OCI-LY7 (cell line): ENCODE measurements around the gene KCNH6. TPM values are rescaled to one million over a fixed set of nuclear protein-coding genes. Genes with fewer than 3 reads are reported as not detected.

Experiments
- BruUV-seq: library from RNA; stranded (reverse); fragments of 400-500 nt; replicated peaks from 2 replicates; lab custom pipeline; 2021; lab: Mats Ljungman, UMichigan
- CTCF ChIA-PET: fragments of 300-600 bp; sonication (Branson Sonifier 250); formaldehyde crosslinking; loops from one replicate; lab custom pipeline; 2022; ENCODE audit warnings: antibody characterized with exemption; ENCODE audit not compliant: unreplicated experiment; lab: Charles Lee
- POLR2A ChIA-PET: fragments of 300-600 bp; sonication (Branson Sonifier 250); formaldehyde crosslinking; loops from one replicate; lab custom pipeline; 2022; ENCODE audit warnings: antibody characterized with exemption; lab: Charles Lee
- DNase-seq: peaks from one replicate; pipeline ENCODE4 v3.0.0-alpha.2; 2015; ENCODE audit warnings: low spot score
- H2AFZ ChIP-seq: fragments of 200-600 bp; sonication (generic), shearing (Covaris generic); 2 replicates; pipeline ENCODE4 v1.6.1; 2014; ENCODE audit warnings: mild to moderate bottlenecking, antibody characterized with exemption, low read length, moderate library complexity
- H3K27ac ChIP-seq: fragments of 200-600 bp; sonication (generic); 2 replicates; pipeline ENCODE4 v1.5.1; 2014; ENCODE audit warnings: mixed run types, low read depth, mild to moderate bottlenecking, moderate library complexity, low read length, inconsistent platforms; ENCODE audit not compliant: poor library complexity, severe bottlenecking
- H3K36me3 ChIP-seq: fragments of 200-600 bp; sonication (generic); 2 replicates; pipeline ENCODE4 v1.6.1; 2014; ENCODE audit warnings: mild to moderate bottlenecking, antibody characterized with exemption, low read length, moderate library complexity, mixed read lengths; ENCODE audit not compliant: insufficient read depth
- H3K4me1 ChIP-seq: fragments of 200-600 bp; sonication (generic); 2 replicates; pipeline ENCODE4 v1.5.1; 2014; ENCODE audit warnings: mild to moderate bottlenecking, low read length; ENCODE audit not compliant: insufficient read depth, poor library complexity, severe bottlenecking
- H3K4me2 ChIP-seq: fragments of 200-600 bp; sonication (generic); 2 replicates; pipeline ENCODE4 v1.6.1; 2014; ENCODE audit warnings: mild to moderate bottlenecking, low read length
- H3K4me3 ChIP-seq: fragments of 200-600 bp; sonication (generic); 2 replicates; pipeline ENCODE4 v1.5.1; 2014; ENCODE audit warnings: mild to moderate bottlenecking, low read depth, low read length; ENCODE audit not compliant: poor library complexity, severe bottlenecking
- H3K79me2 ChIP-seq: fragments of 200-600 bp; sonication (generic); 2 replicates; pipeline ENCODE4 v1.6.1; 2016; ENCODE audit warnings: low read depth, mild to moderate bottlenecking, low read length, moderate library complexity, mixed read lengths; ENCODE audit not compliant: insufficient read depth
- H3K9me2 ChIP-seq: fragments of 200-600 bp; sonication (generic); 2 replicates; pipeline ENCODE4 v1.6.1; 2016; ENCODE audit warnings: mild to moderate bottlenecking, low read length, mixed read lengths; ENCODE audit not compliant: insufficient read depth
- H3K9me3 ChIP-seq: fragments of 200-600 bp; sonication (generic); 2 replicates; pipeline ENCODE4 v1.6.1; 2014; ENCODE audit warnings: mild to moderate bottlenecking, mixed run types, low read length, mixed read lengths
- H4K20me1 ChIP-seq: fragments of 200-600 bp; sonication (generic); 2 replicates; pipeline ENCODE4 v1.6.1; 2014; ENCODE audit warnings: mild to moderate bottlenecking, antibody characterized with exemption, low read length, moderate library complexity, mixed read lengths; ENCODE audit not compliant: insufficient read depth
- EZH2phosphoT487 ChIP-seq: fragments of 200-600 bp; sonication (generic); IDR thresholded peaks from 2 replicates; pipeline ENCODE4 v1.6.1; 2018; ENCODE audit warnings: low read depth, borderline replicate concordance, mild to moderate bottlenecking, mixed run types, antibody characterized with exemption, low read length, moderate library complexity, mixed read lengths
- intact Hi-C: fragments of 100-400 bp; cut with micrococcal nuclease; formaldehyde crosslinking; loops from one replicate; pipeline ENCODE4 v1.10.0; 2022; ENCODE audit not compliant: unreplicated experiment
- total RNA-seq, 2 experiments: library from RNA; depleted of rRNA in 1 of 2; stranded (reverse); fragments of >200 nt in 1 of 2; shearing (Covaris generic) in 1 of 2; gene quantifications; 2 replicates each; pipeline ENCODE4 v1.2.3, GENCODE V29; 2014 to 2022
- TF ChIP-seq, protein P1 (sequence below): fragments of 200-600 bp; sonication (generic); conservative IDR thresholded peaks from 2 replicates; pipeline ENCODE4 v1.5.1; 2014; ENCODE audit warnings: mild to moderate bottlenecking, antibody characterized with exemption, low read length, moderate library complexity, mixed read lengths

Gene KCNH6
- total RNA-seq, 2 experiments from 2014 or later = not detected

DNA sequence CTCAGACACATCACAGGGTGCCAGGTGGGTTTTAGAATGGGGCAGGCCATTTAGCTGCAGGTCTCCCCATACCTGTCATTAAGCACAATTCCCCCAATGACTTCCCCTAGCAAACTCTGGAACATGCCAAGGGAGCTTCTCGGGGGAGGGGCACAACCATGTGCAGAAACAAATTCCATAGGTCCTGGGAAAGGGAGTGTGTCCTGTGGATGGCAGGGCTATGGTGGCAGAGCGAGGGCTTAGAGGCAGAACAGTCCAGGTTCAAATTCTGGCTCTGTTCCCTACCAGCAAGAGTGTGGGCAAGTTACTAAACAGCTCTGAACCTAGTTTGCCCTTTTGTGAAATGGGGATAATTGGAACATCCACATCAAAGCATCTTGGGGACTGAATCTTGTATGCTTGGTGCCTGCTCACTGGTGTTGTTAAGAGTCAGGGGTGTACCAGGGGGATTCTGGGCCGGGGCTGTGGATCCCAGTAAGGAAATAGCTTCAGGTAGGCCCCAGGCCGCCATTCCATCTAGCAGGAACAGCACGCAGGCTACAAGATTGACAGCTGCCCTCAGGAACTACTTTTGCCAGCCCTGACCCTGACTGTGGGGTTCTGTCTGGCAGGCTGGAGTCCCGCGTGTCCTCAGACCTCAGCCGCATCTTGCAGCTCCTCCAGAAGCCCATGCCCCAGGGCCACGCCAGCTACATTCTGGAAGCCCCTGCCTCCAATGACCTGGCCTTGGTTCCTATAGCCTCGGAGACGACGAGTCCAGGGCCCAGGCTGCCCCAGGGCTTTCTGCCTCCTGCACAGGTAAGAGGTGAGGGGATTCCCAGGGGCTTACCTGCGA lies 21.5 kb downstream of the KCNH6 start:
- ChIA-PET POLR2A (interaction anchor here (0.5 kb wide), 1 partner anchor 86 kb away, joined by 3 read pairs; no protein-coding TSS in a partner anchor), CTCF (interaction anchor here (0.7 kb wide), 1 partner anchor 39 kb away, joined by 4 read pairs; no protein-coding TSS in a partner anchor)
- no peak overlapping the region for H3K4me2 ChIP-seq
- no TSS peak for BruUV-seq
- H4K20me1 ChIP-seq = no peaks in the 10 kb centered on the region
- H3K4me1 ChIP-seq = no peaks in the 10 kb centered on the region
- no peak overlapping the region for H3K4me3 ChIP-seq
- no peaks in the 10 kb centered on the region for H3K36me3 ChIP-seq
- H3K9me2 ChIP-seq = no peaks in the 10 kb centered on the region
- intact Hi-C loops = no loop called here
- no peak overlapping the region for H3K27ac ChIP-seq
- TF ChIP-seq, protein P1, sequence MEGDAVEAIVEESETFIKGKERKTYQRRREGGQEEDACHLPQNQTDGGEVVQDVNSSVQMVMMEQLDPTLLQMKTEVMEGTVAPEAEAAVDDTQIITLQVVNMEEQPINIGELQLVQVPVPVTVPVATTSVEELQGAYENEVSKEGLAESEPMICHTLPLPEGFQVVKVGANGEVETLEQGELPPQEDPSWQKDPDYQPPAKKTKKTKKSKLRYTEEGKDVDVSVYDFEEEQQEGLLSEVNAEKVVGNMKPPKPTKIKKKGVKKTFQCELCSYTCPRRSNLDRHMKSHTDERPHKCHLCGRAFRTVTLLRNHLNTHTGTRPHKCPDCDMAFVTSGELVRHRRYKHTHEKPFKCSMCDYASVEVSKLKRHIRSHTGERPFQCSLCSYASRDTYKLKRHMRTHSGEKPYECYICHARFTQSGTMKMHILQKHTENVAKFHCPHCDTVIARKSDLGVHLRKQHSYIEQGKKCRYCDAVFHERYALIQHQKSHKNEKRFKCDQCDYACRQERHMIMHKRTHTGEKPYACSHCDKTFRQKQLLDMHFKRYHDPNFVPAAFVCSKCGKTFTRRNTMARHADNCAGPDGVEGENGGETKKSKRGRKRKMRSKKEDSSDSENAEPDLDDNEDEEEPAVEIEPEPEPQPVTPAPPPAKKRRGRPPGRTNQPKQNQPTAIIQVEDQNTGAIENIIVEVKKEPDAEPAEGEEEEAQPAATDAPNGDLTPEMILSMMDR = no peak
- TF ChIP-seq EZH2phosphoT487 = no peak
- DNase-seq = no peak
- peaks cover 15% of the 10 kb centered on the region; the same call in 1 of the 2 replicates for H3K79me2 ChIP-seq
- H3K9me3 ChIP-seq = no peaks in the 10 kb centered on the region
- no peak overlapping the region for H2AFZ ChIP-seq

DNA sequence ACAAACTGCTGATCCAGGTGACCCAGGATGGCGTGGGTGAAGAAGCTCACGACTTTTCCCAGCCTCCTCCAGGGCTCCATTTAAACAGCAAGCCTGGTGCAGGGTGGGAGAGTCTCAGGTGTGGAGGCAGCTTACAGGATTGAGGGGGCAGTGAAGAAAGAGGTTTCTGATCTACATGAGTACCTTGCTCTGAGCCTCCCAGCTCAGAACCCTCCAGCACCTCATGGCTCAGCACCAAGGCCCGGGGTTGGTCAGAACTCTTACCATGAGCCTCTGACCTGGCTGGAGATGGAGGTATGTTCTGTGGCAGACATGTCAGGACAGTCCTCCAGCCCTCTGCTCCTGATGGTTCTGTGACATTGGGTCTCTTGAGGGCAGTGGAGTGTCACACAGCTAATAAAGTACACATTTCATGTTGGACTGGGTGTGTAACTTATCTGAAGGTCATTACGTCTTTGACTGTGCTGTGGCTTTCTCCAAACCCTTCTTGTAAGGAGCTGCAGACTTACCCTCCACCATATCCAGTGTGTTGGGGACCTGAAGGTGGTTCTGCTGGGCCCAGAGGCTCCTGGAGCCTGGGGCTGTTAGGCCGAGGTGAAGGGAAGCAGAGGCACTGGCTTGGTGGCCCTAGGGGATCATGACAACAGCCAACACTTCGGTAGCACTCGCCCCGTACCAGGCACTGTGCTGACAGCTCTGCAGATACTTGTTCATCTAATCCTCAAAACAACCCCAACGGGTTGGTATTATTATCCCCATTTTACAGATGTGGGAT lies 23.3 kb downstream of the KCNH6 start:
- no peak for DNase-seq
- Histone ChIP-seq H3K4me1 (no peaks in the 10 kb centered on the region), H3K79me2 (peaks cover 26% of the 10 kb centered on the region), H2AFZ (no peak overlapping the region), H4K20me1 (no peaks in the 10 kb centered on the region), H3K4me2 (no peak overlapping the region), H3K36me3 (no peaks in the 10 kb centered on the region), H3K9me2 (no peaks in the 10 kb centered on the region), H3K27ac (no peak overlapping the region), H3K9me3 (no peaks in the 10 kb centered on the region), H3K4me3 (no peak overlapping the region)
- intact Hi-C loops = no loop called here
- TF ChIP-seq EZH2phosphoT487 = no peak
- ChIA-PET POLR2A (interaction anchor here (0.5 to 0.6 kb wide), 3 partner anchors 13 to 1782 kb away, joined by 3 to 4 read pairs (median 3); no protein-coding TSS in a partner anchor), CTCF (no interaction called here)
- no TSS peak for BruUV-seq

DNA sequence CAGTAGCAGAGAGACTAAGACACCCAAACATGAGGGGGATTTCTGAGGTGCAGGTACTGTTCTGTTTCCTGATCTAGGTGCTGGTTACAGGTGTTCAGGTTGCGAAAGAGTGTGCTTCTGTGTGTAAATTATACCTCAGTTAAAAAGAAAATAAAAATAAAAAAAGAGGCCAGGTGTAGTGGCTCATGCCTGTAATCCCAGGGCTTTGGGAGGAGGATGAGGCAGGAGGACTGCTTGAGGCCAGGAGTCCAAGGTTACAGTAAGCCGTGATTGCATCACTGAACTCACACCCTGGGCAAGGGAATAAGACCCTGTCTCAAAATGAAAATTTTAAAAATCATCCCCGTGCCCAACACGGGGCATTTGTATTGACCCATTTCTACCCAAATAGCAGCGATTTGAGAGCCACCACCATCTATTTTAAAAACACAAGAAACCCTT lies 23.9 kb downstream of the KCNH6 start:
- no peak for DNase-seq
- no peak for TF ChIP-seq EZH2phosphoT487
- TF ChIP-seq, protein P1 = no peak
- peaks cover 2% of the 10 kb centered on the region; the same call in 1 of the 2 replicates for H3K36me3 ChIP-seq
- H3K9me3 ChIP-seq = no peaks in the 10 kb centered on the region
- peaks cover 1% of the 10 kb centered on the region; the same call in 1 of the 2 replicates for H4K20me1 ChIP-seq
- BruUV-seq = no TSS peak
- CTCF ChIA-PET = no interaction called here
- no peak overlapping the region for H3K4me2 ChIP-seq
- intact Hi-C loops = no loop called here
- H3K27ac ChIP-seq = no peak overlapping the region
- no peak overlapping the region for H3K4me3 ChIP-seq
- POLR2A ChIA-PET = no interaction called here
- H3K9me2 ChIP-seq = no peaks in the 10 kb centered on the region
- H3K79me2 ChIP-seq = peaks cover 32% of the 10 kb centered on the region
- no peak overlapping the region for H2AFZ ChIP-seq
- peaks cover 2% of the 10 kb centered on the region for H3K4me1 ChIP-seq
